GM19239 (cell line): ENCODE results near the gene SORCS2.

Experiments used
- DNase-seq: peaks from one replicate; pipeline ENCODE4 v3.0.0; 2011; ENCODE audit warnings: low spot score; ENCODE audit not compliant: insufficient read length
- FAIRE-seq: peaks from 2 replicates; lab custom pipeline; 2011; peaks lifted over from hg19 to GRCh38; lab: Jason Lieb, UNC

SORCS2 gene

DNA sequence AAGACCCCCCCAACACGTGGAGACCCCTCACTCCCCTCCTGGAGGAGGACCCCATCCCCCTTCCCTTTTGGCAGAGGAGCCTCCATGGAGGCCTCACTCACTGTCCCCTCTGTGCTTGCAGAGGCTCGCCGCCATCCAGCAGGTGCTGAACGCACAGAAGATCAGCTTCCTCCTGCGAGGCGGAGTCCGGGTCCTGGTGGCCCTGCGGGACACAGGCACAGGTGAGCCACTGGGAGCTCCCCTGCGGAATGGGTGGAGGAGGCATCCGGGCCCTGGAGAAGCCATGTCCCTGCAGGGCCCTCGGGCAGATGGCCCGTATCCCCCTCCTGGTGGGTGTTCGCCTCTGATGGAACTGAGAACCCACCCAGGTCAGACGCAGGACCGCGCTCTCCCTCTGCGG, 540.9 kb downstream of the SORCS2 start:
- FAIRE-seq (no peak), DNase-seq (no peak)

DNA sequence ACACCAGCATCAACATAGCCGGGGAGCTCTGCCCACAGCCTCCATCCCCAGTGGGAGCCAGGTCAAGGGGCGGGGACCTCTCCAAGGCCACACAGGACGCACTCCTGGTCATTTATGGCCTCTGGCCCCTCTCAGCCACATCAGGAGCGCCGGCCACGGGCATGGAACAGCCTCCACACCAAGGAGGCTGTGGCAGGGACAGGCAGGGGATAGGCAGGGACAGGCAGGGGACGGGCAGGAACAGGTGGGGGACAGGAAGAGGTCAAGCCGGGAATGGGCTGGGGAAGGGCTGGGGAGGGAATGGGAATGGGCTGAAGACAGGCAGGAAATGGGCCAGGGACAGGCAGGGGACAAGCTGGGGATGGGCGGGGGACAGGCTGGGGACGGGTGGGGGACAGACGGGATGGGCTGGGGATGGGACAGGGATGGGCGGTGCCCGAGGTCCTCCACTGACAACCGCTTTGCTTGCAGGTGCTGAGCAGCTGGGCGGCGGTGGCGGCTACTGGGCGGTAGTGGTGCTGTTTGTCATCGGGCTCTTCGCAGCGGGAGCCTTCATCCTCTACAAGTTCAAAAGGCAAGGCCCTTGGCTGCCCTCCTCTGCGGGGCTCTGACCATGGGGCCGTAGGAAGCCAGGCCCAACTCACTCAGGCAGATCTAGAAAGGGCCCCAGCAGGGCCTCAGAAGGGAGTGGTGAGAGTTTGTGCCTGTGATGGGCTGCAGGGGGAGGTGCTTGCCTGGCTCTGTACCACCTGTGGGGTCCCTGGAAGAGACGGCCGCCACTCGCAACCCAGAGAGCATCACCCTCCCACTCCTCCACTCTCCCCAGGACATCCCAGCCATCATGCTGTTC, 541.7 kb downstream of the SORCS2 start:
- no peak for FAIRE-seq
- DNase-seq = no peak

GRCh38 chr4:7734651-7735260, 542.4 kb downstream of the SORCS2 start:
- FAIRE-seq (no peak), DNase-seq (no peak)

DNA sequence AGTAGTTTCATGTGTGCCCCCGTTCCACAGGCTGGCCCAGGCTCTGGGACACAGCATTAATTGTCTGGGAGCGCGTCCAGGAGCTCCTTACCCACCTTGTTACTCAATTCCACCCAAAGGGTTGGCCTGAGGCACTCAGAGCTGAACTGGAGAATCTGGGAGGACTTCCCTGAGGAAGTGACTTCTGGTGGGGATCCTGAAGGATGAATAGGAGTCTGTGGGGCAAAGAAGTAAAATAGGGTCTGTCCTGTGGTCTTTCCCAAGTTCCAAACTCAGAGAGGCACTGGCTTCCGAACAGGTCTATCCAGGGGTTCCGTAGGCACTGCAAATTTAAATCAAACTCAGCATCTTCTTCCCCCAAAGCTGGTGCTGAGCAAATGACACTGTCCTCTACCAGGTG, 543.1 kb downstream of the SORCS2 start:
- DNase-seq = no peak
- FAIRE-seq = no peak

DNA sequence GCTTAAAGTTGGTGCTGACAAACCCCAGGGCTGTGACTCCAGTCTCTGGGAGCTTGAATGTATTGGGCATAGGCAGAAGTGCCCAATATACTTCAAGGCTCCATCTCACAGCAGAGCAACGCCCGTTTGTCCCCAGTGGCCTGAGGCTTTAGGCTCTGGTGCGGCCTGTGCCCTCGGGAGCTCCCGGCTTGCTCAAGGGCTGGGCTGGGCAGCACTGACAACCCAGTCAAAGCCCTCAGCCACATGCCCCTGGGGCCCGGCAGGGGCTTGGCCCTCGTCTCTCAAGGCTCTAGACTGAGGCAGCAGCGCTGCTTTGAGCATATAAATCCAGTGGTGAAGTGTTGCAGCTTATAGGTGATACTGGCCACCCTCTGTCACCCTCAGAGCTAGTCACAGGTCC, 543.6 kb downstream of the SORCS2 start:
- no peak for FAIRE-seq
- no peak for DNase-seq

DNA sequence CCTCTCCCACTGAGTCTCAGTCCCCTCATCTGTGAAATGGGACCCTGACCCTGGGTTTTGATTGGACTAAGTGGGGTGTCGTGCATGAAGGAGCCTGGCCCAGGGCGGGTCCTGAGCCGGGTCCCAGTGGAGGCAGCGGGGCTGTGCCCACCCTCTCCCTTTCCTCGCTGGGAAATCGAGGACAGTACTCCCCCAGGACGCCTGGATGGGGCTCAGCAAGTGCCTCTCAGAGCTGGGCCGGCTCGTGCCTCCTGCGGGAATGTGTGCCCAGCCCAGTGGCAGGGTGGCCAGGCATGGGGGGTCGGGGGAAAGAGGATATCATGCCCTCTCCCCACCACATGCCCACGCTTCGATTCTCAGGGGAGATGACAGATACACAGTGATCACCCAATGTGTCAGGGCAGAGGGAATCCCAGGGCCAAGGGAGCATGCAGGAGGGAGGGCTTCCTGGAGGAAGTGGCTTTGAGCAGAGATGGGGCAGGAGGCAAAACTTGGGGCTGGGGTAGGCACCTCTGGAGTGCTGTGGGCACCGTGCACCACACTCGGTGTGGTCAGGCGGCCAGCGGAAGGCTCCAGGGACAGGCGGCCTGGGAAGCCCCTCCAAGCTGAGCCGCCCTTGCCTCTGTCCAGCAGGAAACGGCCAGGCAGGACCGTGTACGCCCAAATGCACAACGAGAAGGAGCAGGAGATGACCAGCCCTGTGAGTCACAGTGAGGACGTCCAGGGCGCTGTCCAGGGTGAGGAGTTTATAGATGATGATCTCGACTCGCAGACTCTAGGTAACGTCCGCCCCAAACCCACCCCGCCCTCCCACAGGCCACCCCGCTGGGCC, 544.3 kb downstream of the SORCS2 start:
- DNase-seq (no peak), FAIRE-seq (no peak)

GRCh38 chr4:7737268-7737645, 544.9 kb downstream of the SORCS2 start:
- DNase-seq (no peak), FAIRE-seq (no peak)

- FAIRE-seq = no peak
Observed at GRCh38 chr4:7737752-7738457, 545.6 kb downstream of the SORCS2 start.

GRCh38 chr4:7738458-7739076, 546.2 kb downstream of the SORCS2 start:
- no peak for DNase-seq
- FAIRE-seq = no peak

More at GRCh38 chr4:7737752-7738457, 545.6 kb downstream of the SORCS2 start:
- DNase-seq = no peak

- FAIRE-seq (no peak), DNase-seq (no peak)
Observed at GRCh38 chr4:7739077-7739917, 547.0 kb downstream of the SORCS2 start.

- DNase-seq (no peak), FAIRE-seq (no peak)
Observed at GRCh38 chr4:7739918-7740865, 547.9 kb downstream of the SORCS2 start.

GRCh38 chr4:7740866-7741525, 548.7 kb downstream of the SORCS2 start:
- DNase-seq = no peak
- FAIRE-seq = no peak

DNA sequence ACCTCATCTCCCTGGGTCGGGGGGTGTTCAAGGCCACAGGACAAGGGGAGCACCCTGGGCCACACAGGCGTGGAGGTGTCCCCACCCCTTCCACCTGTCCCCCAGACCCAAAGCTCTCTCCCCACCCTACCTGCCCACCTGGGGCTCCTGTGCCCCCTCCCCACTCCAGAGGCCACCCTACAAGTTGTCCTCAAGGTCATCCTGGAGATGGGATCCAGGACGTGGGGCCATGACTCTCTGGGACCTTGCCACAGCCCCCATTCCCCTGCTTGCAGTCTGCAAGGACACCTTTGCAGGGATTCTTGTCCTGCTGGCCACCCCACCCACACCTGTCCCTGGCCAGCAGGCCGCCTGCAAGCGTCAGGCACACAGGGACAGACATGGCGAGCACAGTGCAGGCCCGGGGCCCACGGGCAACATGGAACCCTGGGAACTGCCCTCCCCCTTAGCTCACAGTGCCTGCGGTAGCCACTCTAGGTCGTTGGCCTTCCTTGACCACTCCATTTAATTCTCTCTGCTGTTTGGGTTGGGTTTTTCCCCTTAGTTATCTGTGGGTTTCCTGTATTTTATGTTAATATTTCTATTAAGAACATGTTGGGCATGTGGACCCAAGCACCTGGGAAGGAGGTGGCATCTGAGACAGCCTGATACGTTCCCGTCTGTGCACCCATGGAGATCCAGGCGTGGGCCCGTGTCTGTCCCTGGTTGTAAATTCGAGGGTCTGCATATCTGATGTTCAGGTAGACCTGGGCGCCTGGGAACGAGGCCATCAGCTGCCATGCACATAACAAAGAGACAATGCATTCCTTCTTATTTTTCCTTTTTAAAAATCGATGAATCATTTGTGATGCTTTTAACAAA, 549.8 kb downstream of the SORCS2 start:
- FAIRE-seq (no peak), DNase-seq (no peak)

DNA sequence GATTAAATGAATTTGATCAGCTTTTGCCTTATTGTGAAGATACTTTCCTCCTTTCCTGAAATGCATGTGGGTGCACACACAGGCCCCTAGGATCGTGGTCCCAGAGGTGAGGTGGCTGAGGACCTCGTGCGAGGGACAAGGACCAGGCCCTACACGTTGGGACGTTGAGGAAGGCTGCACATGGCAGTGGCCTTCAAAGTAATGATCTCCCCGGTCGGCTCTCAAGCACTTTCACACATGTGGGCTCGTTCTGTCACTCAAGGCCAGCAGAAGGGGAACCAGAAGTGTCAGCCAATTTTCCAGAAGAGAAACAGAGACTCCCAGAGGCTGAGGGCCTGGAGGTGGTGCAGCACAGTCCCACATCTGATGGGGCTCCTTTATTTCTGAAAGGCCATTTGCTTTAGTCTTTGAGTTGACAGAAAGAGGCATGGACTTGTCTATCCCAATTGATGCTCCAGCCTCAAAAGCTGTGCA, 550.5 kb downstream of the SORCS2 start:
- no peak for DNase-seq
- FAIRE-seq = no peak

GRCh38 chr4:7744142-7744804, 551.9 kb downstream of the SORCS2 start:
- FAIRE-seq = no peak

More at GRCh38 chr4:7744142-7744804, 551.9 kb downstream of the SORCS2 start:
- no peak for DNase-seq
